HG03432 (cell line): Measurements from ENCODE around the gene VAV3.
"Not testable (repeated sequence)": the region's sequence is repeated elsewhere in the genome, so short reads cannot be mapped to it uniquely, and the experiment has no call there.

Source experiments
- ATAC-seq: cut with Tn5 transposase; IDR thresholded peaks from one replicate; pipeline ENCODE4 v1.9.1; 2021; ENCODE audit warnings: mild to moderate bottlenecking, moderate library complexity; ENCODE audit not compliant: unreplicated experiment

Gene VAV3

DNA sequence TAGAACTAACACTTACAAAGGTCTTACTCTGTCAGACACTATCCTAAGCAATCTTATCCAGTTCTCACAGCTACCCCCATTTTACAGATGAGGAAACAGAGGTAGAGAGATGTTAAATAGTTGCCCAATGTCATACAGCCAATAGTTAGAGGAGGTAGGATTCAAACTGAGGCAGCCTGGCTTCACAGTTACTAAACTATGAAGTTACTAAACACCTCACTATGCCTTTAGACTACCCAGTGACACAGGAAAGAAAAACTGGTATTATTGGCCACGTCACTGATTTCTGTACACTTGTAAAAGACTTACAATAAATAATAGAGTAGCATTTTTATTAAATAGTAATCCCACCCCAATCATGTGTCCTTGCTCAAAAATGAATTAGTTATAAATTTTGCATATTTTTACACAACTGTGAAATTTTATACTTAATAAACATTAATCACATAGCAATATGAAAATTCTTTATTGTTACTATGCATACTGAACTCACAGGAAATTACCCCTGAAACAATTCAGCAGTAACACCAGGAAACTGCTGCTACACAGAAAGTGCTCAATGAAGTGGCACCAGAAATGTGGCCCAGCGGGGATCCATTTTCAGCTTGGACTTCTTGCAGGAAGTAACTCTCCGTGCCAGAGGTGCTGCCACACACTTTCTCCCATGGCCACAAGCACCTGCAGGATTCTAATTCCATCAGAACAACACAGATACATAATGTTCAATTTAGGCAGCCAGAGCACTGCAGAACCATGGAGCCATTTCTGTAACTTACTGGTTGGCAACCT is 69.4 kb downstream of the VAV3 start:
- no peak for ATAC-seq

DNA sequence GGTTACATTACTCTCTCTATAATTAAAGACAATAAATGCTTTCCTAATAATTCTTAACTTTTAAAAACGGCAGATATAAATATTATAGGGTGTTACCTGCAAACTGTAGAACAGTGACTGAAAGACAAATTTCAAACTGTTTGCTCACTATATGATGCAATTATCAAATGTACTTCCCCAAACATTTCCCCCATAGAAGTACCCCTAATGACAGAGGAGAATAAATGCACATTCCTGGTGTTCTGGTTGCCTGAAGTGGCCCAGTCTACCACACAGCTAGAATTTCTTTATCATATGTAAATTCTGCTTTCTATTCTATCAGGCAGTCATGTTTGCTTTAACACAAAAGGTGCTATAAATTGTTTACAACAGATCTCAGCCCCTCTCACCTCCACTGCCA is 70.4 kb downstream of the VAV3 start:
- ATAC-seq: no peak

DNA sequence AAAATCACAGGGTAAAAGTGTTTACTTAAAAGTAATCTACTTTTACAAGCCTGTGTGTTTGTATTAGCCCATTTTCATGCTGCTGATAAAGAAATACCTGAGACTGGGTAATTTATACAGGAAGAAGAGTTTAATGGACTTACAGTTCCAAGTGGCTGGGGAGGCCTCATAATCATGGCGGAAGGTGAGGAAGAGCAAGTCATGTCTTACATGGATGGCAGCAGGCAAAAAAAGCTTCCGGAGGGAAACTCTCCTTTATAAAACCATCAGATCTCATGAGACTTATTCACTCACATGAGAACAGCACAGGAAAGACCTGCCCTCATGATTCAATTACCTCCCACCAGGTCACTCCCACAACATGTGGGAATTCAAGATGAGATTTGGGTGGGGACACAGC is 71.6 kb downstream of the VAV3 start:
- ATAC-seq: not testable (repeated sequence)

DNA sequence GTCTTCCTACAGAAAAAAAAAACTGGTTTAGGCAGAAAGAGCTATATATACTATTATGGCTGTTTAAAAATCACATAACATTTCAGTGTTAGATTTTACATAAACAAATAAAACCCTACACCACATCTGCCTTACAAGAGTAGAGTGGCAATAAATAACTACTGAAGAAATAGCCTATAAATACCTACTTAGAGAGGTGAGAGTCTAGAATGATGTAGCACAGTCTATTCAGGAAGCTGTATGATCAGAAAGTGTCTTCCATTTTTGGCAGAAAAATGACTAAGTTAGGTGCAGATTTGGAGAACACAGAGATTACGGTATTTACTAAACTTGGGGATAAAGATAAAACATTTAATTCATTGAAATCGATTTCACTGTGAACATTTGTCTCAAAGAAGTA is 75.5 kb downstream of the VAV3 start:
- no peak for ATAC-seq

DNA sequence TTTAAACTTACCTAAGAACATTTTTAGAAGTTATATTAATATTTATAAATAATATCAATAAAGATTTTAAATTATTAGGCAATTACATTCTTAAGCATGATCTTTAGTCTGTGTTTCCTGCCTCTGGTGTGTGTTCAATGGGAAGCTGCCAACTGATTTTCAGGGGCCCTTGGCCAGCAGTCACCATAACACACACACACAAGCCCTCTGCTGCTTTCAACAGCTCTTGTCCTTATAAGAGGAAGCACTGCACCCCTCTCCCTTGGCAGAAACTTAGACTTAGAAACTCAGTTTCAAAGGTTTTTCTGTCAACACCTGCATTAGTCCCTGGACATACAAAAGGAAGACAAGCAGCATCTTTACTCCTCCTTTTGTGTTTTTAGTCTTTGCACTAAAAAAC is 81.4 kb downstream of the VAV3 start:
- no peak for ATAC-seq

DNA sequence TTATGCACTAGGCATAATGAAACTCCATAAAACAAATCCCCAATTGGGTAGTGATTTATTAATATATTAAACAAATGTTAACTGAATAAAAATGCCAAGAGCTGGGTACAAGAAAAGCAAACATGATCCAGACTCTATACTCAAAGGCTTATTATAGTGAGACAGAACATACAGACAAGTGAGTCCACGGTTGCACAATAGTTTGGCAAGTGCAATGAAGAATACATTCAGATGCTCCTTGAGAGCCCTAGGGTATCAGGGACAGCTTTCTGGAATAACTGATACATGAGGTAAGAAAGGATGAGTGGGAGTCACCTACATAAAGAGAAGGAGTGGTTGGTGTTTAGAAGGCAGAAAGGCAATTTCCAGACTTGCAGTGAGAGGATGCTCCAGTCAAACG is 85.1 kb downstream of the VAV3 start:
- ATAC-seq: no peak

DNA sequence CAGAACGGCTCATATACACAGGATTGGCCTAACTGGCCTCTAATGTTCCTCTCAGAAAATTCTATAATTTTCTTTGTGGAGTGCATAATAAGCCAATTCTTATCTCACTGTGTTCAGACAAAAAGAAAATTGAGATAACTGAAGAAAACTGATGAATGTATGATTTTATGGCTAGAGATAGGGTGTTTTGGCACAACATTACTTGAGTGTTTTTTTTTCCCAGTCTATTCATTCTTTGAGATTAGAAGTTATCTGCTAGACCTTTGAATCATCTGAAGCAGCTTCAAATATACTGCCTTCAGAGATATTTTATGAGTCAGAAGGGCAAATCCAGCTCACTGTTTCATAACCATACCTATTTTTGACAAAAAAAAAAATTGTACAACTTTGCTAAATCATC is 85.6 kb downstream of the VAV3 start:
- ATAC-seq: no peak

DNA sequence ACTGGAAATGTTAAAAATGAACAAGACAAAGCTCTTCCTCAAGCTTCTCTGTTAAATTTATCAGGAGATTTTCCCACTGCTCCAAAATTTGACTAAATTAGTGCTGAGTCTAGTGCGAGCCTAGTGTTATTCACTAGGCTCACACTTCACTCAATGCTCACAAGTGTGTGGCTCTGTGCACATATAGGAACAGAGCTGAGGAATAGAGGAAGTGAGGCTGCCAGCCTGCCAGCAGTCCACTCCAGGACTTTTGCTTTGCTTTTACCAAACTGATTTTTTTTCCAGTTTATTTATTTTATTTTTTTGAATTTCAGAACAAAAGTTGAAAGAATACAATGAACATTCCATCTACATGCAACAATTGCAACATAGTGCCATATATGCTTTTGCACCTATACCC is 87.2 kb downstream of the VAV3 start:
- ATAC-seq: no peak

DNA sequence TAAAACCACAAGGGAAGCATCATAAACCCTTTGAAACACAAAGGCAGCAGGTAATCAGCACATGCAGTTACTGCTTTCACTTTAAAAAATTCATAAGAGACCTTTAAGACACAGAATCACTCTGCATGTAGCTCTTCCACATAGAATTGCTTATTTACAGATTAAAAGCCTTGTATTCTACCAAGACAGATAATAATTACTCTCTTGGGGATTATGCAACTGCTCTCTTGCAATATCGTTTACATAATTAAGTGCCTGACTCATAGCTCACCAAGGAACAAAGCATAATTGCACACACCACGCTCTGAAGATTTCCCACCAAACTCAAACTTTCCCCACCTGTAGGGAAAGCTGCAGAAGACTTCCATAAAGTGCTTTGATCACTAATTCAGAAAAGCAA is 87.9 kb downstream of the VAV3 start:
- ATAC-seq: no peak

DNA sequence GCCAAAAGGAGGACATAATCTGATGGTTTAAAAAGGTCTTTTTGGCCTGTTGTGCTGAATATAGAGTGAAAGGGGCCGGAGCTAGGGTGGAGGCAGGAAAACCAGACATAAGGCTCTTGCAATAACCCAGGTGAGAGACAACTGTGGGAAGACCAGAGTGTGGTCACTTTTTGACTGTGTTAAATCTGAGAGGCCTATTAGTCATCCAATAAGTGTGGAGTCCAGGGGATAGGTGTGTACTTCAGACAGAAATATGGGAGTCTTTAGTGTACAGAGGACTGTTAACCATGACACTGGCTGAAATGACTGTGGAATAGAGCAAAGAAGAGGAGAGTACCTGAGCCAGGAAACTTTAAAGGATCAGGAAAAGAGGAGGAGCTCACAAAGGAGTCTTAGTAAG is 89.3 kb downstream of the VAV3 start:
- ATAC-seq: no peak

DNA sequence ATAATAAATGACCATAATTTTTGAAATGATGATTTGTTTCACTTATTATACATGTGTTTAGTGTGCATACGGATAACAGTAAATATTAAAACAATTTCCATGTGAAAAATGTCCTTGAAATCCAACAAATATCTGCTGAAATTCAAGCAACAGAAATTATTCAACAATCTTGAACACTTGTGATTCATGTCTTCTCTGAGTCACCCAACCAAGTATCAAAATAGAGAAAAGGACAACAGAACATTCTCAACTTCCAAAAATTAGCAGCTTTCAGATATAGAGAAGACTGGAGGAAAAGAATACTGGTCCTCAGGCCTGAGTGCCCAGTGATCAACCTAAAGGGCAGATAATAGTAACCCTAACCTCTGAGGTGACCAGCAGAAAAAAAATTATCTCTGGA is 90.8 kb downstream of the VAV3 start:
- no peak for ATAC-seq

DNA sequence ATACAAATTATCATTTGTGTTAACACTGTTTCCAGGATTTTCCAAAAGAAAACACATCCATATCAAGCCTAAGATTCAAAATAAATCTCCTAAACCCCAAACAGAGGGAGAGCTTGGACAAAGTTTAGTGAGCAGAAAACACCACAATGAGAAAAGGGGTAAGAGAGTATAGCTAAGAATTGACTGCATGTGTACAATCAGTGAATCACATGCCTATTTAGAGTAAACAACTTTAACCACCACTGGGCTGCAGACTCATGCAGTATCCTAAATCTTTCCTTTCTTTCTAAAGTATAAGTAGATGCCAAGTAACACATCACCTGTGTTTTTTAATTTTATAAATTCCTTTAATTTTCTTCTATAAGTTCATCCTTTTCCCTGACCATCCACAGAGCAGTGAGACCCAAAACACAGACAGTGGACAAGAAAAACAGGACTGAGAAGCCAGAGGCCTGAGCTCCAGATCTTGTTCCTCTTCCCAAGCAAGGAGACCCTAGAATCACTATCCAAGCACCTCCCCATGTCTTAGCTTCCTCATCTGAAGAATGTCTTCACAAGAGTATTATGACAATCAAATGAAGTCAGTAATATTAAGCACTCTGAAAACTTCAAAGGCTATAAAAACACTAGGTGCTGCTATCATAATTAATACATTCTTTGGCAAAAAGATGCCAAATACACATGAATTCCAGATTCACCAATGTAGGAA is 93.1 kb downstream of the VAV3 start:
- ATAC-seq: no peak

DNA sequence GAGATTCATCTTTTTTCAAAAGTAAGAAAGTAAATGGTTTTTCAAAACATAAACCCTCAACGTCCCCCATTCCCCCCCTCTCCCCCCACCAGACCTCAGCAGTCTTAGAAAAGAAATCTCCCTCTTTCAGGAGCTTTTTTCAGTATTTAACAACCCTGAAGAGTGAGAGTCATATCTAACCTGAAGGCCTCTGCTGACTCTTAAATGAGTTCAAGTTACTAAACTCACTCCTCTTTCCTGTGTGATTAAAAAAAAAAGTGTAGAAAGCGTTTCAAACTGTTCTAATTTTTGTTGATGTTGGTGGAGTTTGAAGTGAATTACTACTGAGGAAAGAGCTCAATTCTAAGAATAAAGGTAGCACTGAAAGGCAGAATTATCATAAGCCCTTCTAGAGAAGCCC is 93.7 kb downstream of the VAV3 start:
- no peak for ATAC-seq

DNA sequence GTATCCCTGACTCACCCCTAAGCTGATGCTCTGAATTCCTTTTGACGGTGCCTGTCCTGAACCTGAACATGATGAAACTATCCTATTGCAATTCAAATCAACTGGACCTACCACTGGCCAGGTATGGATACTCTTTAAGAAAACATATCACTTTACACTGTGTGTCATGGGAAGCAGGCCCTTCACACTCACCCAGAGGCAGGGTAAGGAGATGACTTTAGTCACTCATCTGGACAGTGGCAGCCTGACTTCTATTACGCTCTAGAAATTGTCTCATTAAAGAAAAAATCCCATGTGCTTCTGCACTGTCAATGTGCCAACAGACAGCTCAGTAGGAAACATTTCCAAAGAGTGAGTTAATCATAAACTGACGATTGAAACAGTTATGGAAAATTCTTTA is 94.3 kb downstream of the VAV3 start:
- no peak for ATAC-seq

DNA sequence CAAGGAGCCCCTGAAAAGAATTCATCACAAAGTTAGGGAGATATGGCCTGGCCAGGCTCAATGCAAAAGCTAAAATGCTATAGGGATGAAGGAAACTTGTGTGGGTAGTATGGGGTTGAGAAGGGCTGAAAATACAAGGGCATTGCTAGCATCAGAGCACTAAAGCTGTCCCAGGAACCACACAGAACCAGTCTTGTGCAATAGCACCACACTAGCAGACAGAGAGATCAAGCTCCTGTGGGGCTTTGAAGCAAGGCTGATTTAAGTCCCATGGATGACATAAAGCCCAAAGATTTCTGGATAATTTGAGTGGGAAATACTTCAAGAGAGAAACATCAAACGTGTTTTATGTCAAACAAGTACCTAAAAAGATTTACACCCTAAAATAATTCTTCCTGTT is 97.1 kb downstream of the VAV3 start:
- no peak for ATAC-seq

DNA sequence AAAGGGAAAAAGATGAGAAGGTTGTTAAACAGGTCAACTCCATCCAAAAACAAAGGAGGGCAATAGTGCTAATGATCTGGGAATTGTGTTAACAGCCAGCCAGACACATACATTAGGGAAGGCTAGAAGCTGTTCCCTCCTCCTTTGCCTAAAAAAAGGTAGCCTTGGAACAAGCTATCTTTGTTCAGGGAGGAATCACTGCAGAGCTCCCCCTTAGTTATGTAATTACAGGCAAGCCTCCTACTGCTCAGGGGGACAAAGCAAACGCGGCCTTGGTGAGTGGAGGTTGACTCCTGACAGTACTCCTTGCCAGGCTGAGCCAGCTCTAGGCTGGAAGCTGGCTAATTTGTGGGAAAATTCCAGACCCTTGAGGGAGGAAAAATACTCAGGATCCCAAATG is 97.6 kb downstream of the VAV3 start:
- no peak for ATAC-seq

DNA sequence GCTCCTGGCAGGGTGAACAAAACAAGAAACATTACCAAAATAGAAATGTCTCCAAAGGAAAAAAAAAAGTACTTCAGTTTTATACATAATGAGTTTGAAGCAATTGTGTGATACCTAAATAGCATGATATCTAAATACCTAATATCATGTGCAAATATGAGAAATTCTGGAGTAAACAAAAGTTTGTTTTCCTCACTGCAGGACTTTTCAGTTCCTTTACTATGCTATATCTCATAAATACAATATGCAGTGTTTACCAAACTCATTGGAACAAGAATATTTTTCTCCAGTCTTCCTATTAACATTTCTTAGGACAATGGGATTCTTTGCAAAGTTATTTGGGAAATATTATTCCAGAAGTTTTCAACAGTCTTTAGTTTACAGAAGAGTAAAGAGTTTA is 98.1 kb downstream of the VAV3 start:
- ATAC-seq: no peak

DNA sequence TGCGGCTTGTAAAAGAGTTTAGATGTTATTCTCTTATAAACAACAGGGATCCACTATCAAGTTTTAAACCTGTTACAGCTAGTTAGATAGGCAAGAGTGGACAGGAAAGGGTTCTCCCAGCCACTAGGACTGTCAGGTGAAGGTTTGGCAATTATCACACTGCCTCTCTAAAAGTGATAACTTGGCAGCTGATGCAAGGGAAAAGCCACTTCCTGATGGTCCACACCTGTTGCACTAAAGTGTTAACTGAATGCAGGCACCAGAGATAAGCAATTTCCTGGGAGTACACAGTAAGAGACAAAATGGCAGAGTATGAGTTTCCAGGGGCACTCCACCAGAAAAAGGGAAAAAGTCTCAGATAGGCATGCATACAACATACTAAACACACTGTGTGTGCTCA is 99.4 kb downstream of the VAV3 start:
- ATAC-seq: no peak

DNA sequence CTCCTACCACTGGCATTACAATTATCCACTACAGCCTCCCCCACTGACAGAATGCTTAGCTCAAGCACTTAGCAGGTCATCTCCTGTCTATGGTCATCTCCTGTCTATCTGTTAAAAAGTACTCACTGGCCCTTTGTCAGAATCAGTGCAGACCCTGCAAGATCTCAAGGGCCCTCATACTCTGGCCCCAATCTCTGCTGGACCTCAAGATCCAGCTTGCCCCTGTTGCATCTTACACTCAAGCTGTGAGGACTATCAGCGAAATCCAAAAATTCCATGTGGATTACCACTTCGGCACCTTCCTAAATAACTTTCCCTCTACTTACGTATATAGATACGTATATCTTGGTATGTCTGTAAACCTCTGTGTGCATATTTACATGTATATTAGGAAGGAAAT is 101.6 kb downstream of the VAV3 start:
- no peak for ATAC-seq

DNA sequence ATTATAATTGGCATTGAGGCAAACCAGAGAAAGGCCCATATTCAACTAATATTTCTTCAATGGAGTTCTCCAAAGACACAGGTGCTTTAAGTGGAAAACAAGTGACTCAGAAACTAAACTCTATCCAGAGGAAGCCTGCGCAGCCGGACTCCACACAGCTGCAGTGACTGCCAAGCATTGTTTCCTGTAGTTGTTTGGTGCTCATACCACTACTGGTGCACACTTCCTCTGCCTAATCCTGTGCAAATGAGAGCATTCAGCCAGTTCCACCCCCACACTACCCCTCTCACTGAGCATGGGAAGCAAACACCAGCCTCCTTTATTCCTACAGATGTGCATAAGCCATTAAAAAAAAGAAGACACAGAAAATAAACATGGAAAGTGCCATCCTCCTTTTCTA is 102.9 kb downstream of the VAV3 start:
- no peak for ATAC-seq

DNA sequence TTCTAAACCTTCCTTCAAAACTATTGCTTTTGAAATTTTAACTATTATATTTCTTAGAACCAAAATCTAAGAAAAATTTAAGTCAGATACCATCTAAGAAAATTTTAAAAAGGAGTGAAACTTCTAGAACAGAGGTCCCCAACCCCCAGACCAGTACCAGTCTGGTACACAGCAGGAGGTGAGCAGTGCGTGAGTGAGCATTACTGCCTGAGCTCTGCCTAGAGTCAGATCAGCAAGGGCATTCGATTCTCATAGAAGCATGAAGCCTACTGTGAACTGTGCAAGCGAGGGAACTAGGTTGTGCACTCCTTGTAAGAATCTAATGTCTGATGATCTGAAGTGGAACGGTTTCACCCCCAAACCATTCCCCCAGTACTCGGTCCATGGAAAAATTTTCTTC is 106.7 kb downstream of the VAV3 start:
- no peak for ATAC-seq

DNA sequence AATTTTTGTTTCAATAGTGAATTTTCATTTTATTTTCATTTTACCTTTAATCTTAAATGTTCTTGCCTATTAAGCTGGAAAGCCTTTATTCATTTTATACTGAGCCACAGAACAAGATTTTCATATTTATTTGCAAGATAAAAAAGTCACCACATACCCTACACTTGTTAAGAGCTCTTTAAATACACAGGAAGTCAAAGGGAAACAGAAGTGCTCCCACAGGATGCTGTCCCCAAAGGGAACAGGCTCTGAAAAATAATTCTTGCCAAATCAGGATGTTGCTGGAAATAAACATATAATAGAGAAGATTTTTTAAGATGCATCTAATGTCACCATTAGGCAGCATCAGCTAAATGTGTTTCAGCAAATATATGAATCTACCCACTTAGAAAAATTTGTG is 113.6 kb downstream of the VAV3 start:
- ATAC-seq: no peak
